ENCODE data around the gene HCN1.

Gene HCN1

DNA sequence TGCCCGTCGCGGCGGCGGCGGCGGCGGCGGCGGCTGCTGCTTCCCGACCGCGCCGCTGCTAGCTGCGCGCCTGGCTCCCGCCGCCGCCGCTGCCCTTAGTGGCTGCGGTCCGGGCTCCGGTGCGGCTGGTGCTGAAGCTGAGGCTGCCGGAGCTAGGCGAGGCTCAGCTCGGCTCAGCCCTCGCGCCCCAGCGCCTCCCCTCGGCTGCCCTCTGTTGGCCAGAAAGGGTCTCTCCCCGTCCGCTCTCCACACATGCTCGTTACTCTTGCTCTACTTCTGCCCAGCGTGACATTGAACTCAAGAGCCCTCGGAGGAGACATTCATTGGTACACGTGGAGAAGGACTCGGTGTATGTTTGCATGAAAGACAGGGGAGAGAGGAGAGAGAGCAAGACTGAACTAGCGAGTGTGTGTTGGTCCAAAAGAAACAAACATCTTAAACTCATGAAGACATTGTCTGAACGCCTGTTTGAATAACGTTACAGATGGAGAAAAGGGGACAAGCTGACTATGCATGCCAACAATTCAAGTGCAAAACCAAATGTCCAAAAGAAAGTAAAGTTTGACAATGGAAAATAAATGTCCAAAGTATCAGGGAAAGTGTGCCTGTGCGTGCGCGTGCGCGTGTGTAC is at the start of gene HCN1:
TSS of gene HCN1 (minus strand) at position 175 of the 631 bp plus-strand sequence.
- in situ Hi-C loops (cut with MboI; ENCODE audit: low sequenced_read_pairs) = no loop called here

DNA sequence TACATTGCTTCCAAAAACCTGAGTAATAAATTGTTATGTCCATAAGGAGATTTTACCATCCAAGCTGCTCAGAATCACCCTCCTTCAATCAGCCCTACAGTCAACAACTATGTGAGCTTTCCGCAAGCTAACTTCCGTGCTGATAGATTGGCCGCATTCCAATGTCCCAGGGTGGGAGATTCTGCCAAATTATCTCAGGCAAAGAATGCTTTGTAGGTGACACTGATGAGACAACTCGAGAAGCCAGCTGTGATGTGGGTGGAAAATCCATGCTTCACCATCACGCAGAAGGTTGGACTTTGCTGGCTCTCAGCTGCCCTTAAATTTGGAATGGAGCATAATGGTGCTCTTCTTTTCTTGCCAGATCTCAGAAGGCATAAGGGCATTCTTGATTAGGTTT is 44.9 kb upstream of the HCN1 start:
- in situ Hi-C loops (cut with MboI; ENCODE audit: low sequenced_read_pairs) = no loop called here

DNA sequence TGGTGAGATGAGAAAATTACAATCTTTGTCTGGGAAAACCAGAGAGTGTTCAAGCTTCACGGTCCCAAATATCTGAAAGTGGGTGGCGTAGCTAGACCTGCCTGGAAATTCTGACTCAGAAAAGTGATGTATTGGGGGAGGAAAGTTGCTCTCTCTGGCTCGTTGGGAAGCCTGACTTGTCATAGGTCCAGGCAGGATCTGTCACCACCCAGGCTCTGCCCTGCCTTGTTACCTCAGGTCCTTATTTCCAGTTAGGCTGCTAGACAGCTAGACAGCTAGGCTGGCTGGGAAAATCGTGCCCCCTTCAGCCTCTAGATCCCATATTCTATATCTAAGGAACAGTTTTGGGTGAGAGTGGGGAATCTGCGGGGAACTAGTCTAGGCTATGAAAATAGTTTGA is 41.0 kb upstream of the HCN1 start:
- in situ Hi-C loops (cut with MboI; ENCODE audit: low sequenced_read_pairs) = no loop called here

DNA sequence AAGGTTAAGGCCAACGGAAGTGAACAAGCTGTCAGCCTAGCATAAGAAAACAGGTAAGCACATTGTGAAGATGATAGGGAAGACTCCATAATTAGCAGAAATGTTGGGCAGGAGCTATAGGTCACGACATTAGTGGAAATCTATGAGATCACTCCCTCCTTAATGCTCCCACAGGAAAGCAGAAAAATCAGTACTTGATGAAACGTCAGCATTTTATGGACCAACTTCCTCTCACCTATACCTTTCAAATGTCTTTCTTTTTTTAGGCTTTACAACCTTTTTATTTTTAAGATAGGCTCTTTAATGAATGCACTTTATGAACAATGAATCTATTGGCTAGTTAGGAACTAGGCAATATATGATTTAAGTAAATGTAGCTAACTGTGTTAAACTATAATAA is 29.4 kb upstream of the HCN1 start:
- in situ Hi-C loops (cut with MboI; ENCODE audit: low sequenced_read_pairs) = no loop called here

DNA sequence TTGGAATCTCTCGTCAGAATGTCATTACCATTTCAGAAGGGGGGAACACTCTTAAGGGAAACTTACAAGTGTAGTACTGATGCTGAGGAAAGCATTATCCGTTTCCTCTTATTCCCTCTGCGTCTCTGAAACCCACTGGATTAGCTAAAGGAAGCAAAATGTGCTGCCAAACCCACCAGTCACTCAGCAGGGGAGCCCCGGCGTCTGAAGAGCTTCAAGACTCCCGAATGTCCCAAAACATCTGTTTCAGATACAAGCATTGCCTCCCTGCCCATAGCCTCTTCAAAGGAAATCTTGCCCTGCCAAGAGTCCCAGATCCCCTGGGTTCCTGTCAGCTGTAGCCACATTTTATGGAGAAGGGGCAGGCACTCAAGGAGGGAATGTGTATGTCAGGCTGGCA is 1.0 kb upstream of the HCN1 start:
- in situ Hi-C loops (cut with MboI; ENCODE audit: low sequenced_read_pairs) = no loop called here

DNA sequence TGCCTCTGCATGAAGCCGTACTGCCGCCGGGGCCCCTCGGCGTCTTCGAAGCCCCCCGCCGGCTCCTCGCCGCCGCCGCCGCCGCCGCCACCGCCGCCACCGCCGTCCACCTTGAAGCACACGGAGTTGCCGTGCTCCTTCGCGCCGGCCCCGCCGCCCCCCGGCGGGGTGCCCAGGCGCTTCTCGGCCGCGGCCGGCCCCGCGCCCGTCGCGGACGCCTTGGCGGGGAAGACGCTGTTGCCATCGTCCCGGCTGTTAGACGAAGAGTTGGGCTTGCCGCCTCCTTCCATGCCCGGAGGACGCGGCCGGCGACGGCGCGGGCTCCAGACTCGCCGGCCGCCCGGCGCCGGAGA is 400 bp downstream of the HCN1 start:
- in situ Hi-C loops (cut with MboI; ENCODE audit: low sequenced_read_pairs) = no loop called here

DNA sequence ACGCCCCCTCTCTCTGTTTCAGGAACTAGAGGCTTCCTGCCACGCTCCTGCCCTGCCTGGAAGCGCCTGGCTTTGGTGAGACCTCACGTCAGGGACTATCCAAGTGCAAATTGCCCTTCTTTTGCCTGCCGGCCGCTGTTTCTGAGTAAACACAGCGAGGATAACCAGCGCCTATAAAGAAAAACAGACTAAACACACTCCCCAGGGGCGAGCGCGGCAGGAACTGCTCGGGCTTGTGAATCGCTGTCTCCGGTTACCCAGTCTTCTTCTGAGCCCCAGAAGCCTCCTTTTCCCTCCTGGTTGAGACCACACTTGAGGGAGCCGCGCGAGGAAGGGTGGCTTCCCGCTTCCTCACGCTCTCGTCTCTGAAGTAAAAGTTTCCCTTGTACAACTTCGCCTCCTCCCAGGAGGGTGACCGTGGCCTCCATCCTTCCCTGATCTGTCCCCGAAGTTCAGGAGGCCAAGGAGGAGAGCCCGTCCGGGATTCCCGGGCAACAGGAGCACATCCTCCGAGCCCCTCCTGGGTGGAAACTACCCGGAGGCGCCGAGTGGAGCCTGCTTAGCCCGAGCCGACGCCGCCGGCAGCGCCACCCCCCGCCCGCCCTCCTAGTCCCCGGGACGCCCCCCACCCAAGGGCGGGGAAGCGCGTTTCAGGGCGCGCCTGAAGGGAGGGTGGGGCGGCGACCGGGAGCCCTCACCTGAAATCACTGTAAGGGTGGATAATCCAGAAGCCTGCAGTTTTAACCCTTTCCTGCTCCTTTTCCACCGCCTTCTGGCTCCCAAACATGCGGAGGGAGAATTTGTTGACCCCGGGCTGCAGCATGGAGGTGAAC is 993 bp downstream of the HCN1 start:
- in situ Hi-C loops (cut with MboI; ENCODE audit: low sequenced_read_pairs) = no loop called here

DNA sequence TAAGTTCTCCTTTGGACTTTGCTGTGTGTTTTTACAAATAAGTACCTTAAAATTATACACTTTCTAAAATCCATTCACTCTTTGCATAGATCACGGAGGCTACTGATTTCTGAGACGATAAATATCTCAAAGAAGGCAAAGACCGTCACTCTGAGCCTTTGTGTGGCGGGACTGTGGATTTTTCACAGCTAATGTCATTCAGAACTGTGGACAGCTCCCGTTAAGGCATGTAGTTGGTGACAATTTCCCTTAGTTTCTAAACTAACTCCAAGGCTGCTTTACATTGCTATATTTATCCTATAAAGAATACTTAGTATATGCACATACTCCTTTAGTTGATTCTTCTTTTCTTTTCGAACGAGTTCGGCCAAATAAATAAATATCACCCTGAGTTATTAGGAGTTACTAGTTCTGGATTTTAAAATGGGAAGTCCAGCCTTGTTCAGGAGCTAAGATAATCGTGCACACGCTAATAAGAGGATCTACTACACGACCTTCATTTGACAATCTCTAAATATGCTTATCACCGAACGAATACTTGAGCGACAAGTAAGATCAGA is 1.8 kb downstream of the HCN1 start:
- in situ Hi-C loops (cut with MboI; ENCODE audit: low sequenced_read_pairs) = no loop called here

DNA sequence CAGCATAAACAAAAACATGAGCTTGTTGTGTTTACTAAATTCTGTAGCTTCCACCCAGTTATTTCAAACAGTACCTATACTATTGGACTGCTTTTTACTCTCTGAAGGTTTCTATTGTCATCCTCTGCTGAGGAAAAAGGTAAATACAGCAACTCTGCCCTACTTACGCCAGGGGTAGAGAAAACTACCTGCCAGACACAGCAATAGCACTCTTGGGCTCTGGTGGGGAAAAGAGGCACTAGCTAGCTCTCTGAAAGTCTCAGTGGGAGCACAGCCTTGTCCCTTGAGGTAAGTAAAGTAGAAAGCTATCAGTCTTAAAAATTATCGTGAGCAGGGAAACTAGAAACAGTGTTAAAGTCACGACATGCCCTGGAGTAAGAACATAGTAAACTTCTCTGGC is 3.7 kb downstream of the HCN1 start:
- in situ Hi-C loops (cut with MboI; ENCODE audit: low sequenced_read_pairs) = no loop called here

DNA sequence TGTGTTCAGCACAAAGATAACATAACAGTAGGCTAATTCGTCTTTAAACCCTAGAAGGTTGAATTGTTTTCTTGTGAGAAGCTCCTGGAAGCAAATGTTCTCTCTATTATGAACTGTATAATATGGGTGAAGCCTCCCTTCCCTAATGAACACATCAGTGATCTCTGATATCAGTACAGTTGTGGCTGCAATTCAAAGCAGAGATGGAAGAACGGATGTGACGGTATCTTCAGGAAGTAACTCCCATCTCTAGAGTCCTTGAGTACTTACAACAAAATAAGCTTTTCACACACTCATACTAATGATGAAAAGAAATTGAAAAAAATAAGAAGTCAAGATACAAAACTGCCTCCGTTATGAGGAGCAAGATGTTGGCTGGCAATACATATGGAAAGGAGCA is 4.5 kb downstream of the HCN1 start:
- in situ Hi-C loops (cut with MboI; ENCODE audit: low sequenced_read_pairs) = no loop called here

DNA sequence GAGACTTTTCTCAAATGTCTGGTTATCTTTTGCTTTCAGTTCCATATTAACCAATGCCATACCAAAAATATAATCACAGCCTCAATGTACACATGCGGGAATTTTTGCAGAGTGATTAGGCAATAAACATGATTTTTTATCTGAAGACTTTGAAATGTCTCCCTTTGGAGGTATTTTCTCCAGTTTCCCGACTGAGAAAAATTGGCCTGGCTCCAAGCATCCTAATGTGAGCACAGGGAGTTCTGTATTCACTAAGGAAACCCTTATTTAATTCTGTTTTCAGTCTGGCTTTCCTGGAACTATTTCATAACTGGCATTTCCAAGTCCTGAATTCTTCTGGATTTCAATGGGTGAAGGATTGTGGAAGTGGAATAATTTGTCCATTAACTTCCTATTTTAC is 8.5 kb downstream of the HCN1 start:
- in situ Hi-C loops (cut with MboI; ENCODE audit: low sequenced_read_pairs) = no loop called here

DNA sequence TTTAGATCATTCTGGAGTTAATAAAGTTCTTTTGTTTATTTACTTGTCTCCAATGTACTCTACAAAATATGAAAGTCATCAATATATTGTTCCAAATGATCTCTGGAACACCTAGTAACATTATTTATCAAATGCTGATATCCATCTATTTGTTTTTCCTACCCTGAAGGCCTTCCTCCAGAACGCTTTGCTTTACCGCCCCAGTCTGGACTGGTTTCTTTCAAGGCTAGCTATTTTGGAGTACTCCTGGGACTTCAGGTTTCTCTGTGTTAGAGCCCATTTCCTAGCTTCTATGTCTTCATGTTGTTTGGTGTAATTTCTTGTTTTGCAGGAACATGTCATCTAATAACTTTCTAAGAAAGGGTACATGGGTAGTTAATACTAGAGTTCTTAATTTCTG is 9.6 kb downstream of the HCN1 start:
- in situ Hi-C loops (cut with MboI; ENCODE audit: low sequenced_read_pairs) = no loop called here

DNA sequence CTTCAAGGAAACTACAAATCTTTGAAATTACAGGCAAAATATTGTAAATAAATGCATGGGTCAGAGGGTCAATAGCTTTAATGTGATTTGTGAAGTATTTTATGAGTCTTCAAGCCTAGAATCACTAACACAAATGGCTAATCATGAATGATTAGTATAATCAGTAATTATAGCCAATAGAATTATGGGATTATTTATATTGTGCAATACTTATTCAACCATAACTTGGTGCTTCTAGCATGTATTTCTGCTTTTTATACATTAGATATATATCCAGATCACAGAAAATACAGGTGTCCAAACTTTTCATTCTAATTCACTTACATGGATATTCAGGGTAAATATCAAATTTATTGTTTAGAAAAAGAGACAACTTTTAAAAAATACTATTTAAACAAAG is 12.1 kb downstream of the HCN1 start:
- in situ Hi-C loops (cut with MboI; ENCODE audit: low sequenced_read_pairs) = no loop called here

DNA sequence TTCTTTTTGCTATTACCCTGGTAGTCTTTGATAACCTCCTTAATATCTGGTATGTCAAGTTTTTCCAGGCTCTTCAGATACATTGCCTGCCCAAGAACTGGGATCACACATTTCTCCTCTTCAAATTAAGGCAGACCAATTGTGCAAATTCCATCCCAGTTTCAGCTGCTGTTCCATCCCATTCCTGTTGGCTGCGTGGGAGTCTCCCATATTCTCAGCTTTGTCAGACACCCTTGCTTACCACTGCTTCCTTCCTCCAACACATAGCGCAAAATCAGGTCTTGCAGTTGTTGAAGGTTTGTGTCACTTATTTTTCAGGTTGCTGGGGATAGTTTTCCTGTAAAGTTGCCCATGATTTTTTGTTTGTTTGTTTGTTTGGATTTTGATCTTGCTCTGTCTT is 15.2 kb downstream of the HCN1 start:
- in situ Hi-C loops (cut with MboI; ENCODE audit: low sequenced_read_pairs) = no loop called here

DNA sequence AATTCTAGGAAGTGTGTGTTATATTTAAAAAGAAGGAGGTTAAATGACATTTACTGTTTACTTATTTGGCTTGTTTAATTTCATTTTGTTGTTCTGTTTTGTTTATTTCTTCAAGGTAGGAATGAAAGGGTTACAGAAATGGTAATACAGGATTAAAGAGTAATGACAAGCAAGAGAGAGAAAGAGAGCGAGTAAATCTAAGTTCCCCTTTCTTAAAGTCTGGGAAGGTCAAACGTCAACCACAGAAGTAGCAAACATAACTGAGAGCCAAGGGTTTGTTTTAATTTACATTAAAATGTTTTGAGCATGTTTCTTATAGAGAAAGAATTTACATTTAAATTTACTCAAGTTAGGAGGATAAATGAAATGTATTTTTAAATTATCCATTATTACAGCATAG is 18.7 kb downstream of the HCN1 start:
- in situ Hi-C loops (cut with MboI; ENCODE audit: low sequenced_read_pairs) = no loop called here

DNA sequence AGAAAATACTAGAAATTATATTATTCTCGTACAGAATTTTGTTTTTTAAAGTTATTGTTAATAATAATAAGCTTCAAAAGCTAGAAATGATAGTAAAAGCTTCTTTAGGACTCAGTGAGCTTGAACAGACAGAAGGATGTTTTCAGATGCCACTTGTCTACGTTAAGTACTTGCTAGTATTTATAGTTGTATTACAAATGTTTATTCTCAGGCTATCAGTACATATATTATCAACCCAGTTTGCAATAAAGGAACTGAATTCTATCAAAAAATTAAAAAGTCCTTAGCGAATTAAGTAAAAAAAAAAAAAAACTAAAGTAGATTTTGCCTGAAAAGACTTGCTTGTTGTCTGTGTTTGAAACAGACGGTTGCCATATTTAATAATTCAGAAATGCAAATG is 23.9 kb downstream of the HCN1 start:
- in situ Hi-C loops (cut with MboI; ENCODE audit: low sequenced_read_pairs) = no loop called here

DNA sequence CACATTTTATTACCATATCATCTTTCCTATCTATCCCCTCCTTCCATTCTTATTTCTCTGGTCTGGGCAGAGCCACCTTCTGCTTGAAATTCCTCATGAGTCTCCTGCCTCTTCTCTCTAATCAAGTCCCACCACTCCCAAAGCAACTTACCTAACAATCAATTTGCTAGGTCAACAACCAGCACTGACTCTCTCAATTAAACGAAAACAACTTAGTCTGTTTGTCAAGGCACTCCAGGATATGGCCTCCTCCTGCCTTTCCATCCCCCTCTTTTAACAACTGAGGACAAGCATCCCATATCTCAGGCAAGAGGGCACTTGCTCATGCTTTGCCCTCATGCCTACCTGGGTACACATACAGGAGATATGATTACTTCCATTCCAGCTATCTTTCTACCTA is 47.4 kb downstream of the HCN1 start:
- in situ Hi-C loops (cut with MboI; ENCODE audit: low sequenced_read_pairs) = no loop called here

DNA sequence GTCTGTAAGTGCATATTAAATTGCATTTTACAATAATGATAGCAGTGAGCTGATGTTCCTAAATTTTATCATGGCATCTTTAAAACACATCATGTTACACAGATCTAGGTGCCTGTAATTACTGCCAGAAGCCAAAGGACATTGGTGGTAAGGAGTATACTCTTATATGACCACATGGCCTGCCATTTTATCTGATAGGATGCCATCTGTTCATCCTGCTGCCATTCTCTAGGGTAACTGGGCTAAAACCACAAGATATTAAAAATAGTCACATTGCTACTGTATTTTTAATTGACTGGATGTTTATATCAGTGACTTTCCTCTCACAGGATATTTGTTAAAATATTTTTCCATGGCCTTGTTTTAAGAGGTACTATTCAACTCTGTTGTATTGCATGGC is 53.1 kb downstream of the HCN1 start:
- in situ Hi-C loops (cut with MboI; ENCODE audit: low sequenced_read_pairs) = no loop called here

DNA sequence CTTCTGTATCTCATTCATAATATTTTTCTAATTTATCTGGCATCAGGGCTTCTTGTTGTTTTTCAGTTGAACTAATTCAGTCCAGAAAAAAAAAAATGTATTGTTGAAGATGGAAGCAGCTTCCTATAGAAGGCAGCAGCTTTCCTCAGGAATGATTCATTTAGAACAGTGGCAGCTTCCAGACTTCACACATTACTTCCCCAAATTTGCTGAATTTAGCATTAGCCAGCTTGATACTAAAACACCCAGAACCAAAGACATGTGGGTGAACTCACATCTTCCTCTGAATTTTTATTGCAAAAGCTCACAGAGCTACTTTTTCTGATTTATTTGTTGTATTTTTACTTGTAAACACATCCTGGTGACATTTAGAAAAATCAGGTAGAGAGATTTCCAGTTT is 53.8 kb downstream of the HCN1 start:
- in situ Hi-C loops (cut with MboI; ENCODE audit: low sequenced_read_pairs) = no loop called here

DNA sequence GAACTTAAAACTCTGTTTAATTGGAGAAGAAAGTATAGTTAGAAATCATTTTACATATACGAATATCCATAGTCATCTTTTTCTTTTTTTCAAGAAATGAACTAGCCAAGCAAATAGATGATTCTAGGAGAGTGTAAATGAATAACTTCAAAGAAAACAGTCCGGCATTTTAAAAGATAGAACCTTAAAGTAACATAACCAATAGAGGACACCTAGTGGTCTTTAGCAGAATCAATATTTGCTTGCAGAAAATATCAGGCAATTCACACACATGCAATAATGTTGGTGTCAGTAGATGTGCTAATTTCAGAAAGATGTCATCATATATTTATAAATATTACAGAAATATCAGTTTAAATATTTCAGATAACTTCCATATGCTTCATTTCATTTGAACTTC is 57.1 kb downstream of the HCN1 start:
- in situ Hi-C loops (cut with MboI; ENCODE audit: low sequenced_read_pairs) = no loop called here

DNA sequence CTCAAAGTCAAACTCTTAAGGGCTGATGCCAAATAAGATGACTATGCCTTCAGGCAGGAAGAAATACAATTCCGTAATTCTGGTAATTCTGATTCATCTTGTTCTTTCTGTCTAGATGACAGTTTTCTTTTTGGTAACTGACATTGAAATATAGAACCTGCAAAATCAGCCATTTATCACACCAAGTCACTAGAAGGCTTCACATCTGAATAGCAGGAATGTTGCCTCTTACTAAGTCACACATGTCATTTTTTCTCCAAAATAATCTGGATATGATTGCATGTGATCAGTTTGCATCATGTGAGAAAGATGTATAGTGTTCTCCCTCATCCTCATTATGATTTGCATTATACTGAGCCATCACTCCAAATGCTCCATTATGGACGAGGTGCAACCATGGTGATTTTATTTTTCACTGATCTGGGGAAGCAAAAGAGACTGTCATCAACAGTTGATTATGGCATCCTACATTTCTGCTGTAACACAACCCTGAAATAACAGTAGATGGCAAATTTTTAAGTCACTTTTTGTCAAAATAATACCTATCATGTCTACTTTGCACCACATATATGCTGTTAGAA is 69.0 kb downstream of the HCN1 start:
- in situ Hi-C loops (cut with MboI; ENCODE audit: low sequenced_read_pairs) = no loop called here

DNA sequence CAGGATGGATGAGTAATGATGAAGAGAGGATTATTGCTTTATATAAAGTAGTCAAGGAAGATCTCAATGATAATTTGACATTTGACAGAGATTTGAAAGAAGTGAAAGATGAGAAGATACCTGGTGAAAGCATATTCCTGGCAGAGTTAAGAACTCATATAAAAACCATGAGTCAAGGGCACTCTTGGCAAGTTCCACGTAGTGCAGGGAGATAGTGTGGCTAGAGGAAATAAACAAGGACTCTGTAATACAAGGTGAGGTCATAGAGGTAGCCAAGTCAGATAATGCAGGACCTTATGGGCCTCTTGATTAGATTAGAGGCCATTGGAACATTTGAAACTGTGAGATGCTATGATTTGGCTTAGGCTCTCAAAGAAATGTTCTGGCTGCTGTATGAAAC is 72.3 kb downstream of the HCN1 start:
- in situ Hi-C loops (cut with MboI; ENCODE audit: low sequenced_read_pairs) = no loop called here
